H1 (cell line): Measurements from ENCODE around the gene TMEM187. TPM values are rescaled to one million over a fixed set of nuclear protein-coding genes. Genes with fewer than 3 reads are reported as not detected.

Experiments
- CHD7 ChIP-seq: fragments of 300-600 bp; sonication (generic); IDR thresholded peaks from 2 replicates; pipeline ENCODE4 v1.7.1; 2012; ENCODE audit warnings: low read length, moderate library complexity, mild to moderate bottlenecking, inconsistent platforms; ENCODE audit not compliant: insufficient replicate concordance
- CTBP2 ChIP-seq: IDR thresholded peaks from 2 replicates; pipeline ENCODE4 v1.7.0; 2011; ENCODE audit warnings: borderline replicate concordance, mild to moderate bottlenecking, moderate library complexity, mixed read lengths, low read length; ENCODE audit not compliant: insufficient read depth, insufficient read length
- EP300 ChIP-seq, 2 experiments: IDR thresholded peaks; 1 replicate in 1 of 2; 2 replicates in 1 of 2; pipeline ENCODE4 v1.6.1; 2011 to 2012; ENCODE audit warnings: low read depth in 2 of 2, low read length in 2 of 2, mild to moderate bottlenecking in 2 of 2, borderline replicate concordance in 1 of 2, inconsistent platforms in 1 of 2, moderate library complexity in 1 of 2
- NANOG ChIP-seq: IDR thresholded peaks from 2 replicates; pipeline ENCODE4 v1.6.1; 2011; ENCODE audit warnings: low read length, low read depth, mild to moderate bottlenecking, inconsistent platforms; ENCODE audit not compliant: insufficient read depth, poor library complexity, severe bottlenecking
- polyA plus RNA-seq, 7 experiments: library from polyadenylated mRNA; depleted of rRNA in 3 of 7; stranded (reverse) in 5 of 7; unstranded in 2 of 7; fragments of >200 nt in 5 of 7; fragments of 200-250 nt in 2 of 7; gene quantifications; 1 replicate in 5 of 7; 2 replicates in 1 of 7; 4 replicates in 1 of 7; pipeline versions ENCODE4 v1.2.1 to v1.2.3, GENCODE V29; 2011 to 2013; ENCODE audit warnings: missing spikeins in 2 of 7, mixed read lengths in 2 of 7
- total RNA-seq: library from RNA; stranded (reverse); fragmentation: NEBNext Ultra II Directional; extraction: Animal tissue kit (Norgen Biotek cat#: 25700); gene quantifications from 2 replicates; pipeline ENCODE4 v1.2.1, GENCODE V29; 2021

The TMEM187 gene
- total and polyA plus RNA-seq, 2 of the 8 experiments (the other 6 are each of a cell fraction or from before 2014, with no cell fraction given), result 5.0 to 14.5 TPM

- TF ChIP-seq CHD7, result no peak
- no peak for TF ChIP-seq NANOG
- no peak for TF ChIP-seq EP300 (IDR thresholded peaks at IDR 0.05; ENCODE audit: borderline replicate concordance in 1 of 2, low read depth in 2 of 2, low read length in 2 of 2)
- TF ChIP-seq CTBP2, result no peak
- TF ChIP-seq, all 59 proteins: peak for 2
These were observed 37.7 kb upstream of the TMEM187 start, which contains the start of gene NAA10 (continued) for GRCh38 chrX:153934762-153935325.
